GM18498 (cell line): ENCODE results near the gene SRGAP1.
"Not testable (repeated sequence)": the region's sequence is repeated elsewhere in the genome, so short reads cannot be mapped to it uniquely, and the experiment has no call there.

Experiments
- ATAC-seq: cut with Tn5 transposase; IDR thresholded peaks from one replicate; pipeline ENCODE4 v1.9.1; 2021; ENCODE audit warnings: mild to moderate bottlenecking, moderate library complexity; ENCODE audit not compliant: unreplicated experiment

The SRGAP1 gene

GRCh38 chr12:64103825-64104740 lies 259.6 kb downstream of the SRGAP1 start:
- ATAC-seq = no peak

GRCh38 chr12:64105026-64105425 lies 260.5 kb downstream of the SRGAP1 start:
- ATAC-seq = no peak

DNA sequence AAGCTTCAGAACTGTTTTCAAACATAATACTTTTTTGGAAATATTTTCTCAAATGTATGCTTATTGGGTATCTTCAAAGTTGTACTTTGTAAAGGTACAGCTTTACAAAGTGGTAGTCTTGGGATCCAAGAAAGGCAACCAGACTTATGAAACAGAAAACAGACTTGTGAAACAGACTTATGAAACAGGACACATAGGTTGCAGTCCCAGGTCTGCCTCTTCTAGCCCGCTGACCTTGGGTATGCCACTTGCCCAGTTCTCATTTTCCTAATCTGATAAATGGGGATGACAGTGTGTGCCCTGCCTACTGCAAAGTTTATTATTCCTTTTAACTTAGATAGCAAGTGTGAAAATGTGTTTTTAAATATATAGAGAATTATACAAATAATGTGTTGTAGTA lies 263.3 kb downstream of the SRGAP1 start:
- peak; percentile 52 for ATAC-seq

DNA sequence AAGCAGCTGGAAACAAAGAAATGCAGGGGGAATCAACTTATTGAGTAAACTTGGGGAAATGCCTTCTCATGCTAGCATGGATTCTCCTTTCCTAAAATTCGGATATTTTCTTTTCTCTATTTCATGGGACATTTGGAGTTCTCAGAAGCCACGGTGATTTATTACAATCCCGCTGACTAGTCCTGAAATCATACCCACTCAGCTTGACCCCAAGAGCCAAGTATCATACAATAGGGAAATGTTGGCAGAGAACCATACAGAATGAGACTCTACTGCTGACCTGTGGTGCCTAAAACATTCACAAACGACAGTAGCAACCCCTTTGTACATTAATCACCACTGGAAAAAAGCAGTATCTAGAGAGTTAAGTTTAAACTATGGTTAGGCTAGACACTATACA lies 265.2 kb downstream of the SRGAP1 start:
- ATAC-seq = no peak

DNA sequence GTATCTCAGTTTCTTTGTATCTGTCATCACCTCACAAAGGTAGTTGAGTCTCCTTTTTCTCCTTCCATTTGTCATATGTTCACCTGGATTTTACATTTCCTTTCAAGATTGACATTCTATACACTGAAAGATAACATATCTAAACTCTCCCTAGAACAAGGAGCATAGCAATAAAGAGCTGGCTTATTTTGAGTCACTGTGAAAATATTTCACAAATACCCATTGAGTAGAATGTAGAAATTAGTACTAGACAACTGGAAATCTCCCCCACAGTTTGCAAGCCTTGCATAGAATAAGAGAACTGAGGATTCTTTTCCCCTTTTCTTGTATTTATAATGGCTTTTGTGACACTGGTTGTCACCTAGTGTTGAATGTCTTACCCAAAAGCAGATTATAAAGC lies 266.4 kb downstream of the SRGAP1 start:
- no peak for ATAC-seq

DNA sequence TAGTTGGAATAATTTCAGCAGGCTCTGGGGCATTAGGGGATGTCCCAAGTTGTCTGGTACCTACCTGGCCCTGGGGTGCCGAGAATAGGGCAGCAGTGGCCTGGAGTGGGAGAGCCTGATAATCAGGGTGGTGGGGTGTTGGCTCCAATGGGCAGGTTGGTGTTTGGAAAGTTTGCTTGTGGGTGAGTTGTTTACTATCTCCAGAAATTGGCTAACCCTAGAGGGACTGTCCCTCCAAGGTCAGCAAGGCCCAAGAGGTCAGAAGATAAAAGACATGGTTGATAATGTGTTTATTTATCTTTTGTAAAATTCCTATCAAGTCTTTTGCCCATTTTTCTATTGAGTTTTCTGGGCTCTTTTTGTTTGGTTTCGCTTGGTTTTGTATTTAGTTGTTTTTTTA lies 272.5 kb downstream of the SRGAP1 start:
- ATAC-seq = no peak

DNA sequence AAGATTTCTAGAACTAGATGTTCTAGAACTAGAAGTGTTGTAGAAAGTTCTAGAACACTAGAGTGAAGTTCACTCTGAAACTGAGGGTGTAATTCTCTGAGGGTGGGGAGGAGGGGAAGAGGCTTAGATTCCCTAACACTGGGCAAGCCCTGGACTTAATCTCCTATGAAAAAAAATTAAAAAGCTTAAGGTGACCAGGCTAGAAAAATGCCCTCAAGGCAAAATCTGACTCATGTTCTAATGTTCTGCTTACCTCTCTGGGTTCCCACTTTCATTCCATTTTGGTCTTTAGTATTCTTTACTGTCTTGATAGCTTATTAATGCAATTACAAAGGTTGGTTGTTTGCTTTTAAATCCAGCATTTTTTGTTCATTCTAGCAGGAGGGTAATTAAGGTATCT lies 276.1 kb downstream of the SRGAP1 start:
- ATAC-seq = no peak

DNA sequence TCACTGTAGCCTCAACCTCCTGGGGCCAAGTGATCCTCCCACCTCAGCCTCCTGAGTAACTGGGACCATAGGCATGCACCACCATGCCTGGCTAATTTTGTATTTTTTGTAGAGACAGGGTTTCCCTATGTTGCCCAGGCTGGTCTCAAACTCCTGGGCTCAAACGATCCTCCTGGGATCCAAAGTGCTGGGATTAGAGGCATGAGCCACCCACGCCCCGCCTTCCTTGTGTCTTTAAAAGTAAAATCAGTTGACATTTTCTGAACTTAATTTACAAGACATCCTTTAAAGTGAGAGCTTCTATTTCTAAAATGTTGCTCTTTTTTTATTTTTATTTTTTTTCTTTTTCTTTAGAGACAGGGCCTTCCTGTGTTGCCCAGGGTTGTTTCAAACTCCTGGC lies 276.6 kb downstream of the SRGAP1 start:
- ATAC-seq = not testable (repeated sequence)

GRCh38 chr12:64122154-64122553 lies 277.7 kb downstream of the SRGAP1 start:
- no peak for ATAC-seq

GRCh38 chr12:64122995-64123394 lies 278.5 kb downstream of the SRGAP1 start:
- no peak for ATAC-seq

GRCh38 chr12:64123448-64123847 lies 278.9 kb downstream of the SRGAP1 start:
- no peak for ATAC-seq

GRCh38 chr12:64124511-64125197 lies 280.2 kb downstream of the SRGAP1 start:
- ATAC-seq = no peak

DNA sequence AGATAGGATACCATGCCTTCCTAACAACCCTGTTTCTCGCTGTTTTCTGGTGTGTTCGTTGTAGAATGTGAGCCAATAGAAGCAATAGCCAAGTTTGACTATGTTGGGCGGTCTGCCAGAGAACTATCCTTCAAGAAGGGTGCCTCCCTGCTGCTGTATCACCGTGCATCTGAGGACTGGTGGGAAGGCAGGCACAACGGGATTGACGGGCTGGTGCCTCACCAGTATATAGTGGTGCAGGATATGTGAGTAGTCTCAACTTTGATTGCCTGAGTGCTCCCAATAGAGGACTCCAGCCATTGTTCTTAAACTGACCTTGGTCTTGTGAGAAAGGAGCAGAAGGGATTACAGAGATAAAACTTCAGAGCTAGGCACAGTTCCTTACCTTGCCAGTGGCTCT lies 281.4 kb downstream of the SRGAP1 start:
- ATAC-seq = no peak

GRCh38 chr12:64127811-64128210 lies 283.3 kb downstream of the SRGAP1 start:
- ATAC-seq = no peak

DNA sequence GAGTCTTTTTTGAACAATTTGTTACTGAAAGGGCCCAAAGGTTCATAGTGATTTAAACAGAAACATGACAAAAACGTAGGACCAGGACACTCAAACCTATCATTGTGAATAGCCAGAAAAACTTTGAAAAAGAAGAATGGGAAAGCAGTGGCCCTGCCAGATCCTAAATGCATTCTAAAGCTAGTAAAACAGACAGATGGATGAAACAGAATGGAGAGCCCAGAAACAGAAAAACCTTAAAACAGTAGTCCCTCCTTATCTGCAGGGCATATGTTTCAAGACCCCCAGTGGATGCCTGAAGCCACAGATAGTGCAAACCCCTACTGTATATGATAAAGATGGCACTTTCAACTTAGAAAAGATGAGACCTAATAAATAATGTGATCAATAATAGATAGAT lies 283.9 kb downstream of the SRGAP1 start:
- ATAC-seq = no peak

DNA sequence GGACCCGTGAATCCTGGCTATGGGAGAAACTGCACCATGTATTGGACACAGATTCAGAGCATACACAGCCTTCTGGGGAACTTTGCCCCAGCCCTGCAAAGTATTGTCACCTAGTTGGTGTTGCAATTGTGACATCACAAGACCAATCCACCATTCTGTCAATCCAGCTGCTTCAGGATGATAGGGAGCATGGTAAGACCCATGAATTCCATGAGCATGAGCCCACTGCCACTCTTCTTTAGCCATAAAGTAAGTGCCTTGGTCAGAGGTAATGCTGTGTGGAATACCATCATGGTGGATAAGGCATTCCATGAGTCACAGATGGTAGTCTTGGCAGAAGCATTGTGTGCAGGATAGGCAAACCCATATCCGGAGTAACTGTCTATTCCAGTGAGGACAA lies 286.0 kb downstream of the SRGAP1 start:
- ATAC-seq = not testable (repeated sequence)

GRCh38 chr12:64131456-64131855 lies 287.0 kb downstream of the SRGAP1 start:
- ATAC-seq = not testable (repeated sequence)

DNA sequence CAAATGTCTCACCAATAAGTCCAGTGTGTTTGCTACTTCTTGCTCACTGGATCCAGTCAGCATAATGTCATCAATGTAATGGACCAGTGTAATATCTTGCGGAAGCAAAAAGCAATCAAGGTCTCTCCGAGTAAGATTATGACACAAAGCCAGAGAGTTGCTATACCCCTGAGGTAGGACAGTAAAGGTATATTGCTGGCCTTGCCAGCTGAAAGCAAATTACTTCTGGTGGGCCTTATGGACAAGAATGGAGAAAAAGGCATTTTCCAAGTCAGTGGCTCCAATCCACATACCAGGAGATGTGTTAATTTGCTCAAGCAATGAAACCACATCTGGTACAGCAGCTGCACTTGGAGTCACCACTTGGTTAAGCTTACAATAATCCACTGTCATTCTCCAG lies 288.2 kb downstream of the SRGAP1 start:
- not testable (repeated sequence) for ATAC-seq

DNA sequence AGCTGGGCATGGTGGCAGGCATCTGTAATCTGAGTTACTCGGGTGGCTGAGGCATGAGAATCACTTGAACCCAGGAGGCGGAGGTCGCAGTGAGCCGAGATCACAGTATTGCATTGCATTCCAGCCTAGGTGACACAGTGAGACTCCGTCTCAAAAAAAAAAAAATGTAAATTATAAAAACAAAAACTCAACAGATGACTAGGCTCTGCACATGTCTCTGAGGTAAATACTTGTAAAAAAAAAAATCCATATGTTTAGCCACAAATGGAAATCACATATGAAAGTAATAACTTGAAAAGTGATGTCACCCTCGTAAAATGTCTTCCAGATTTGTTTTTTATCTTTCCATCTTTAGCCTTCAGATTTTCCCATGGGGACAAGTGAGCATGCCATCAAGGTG lies 292.6 kb downstream of the SRGAP1 start:
- no peak for ATAC-seq

DNA sequence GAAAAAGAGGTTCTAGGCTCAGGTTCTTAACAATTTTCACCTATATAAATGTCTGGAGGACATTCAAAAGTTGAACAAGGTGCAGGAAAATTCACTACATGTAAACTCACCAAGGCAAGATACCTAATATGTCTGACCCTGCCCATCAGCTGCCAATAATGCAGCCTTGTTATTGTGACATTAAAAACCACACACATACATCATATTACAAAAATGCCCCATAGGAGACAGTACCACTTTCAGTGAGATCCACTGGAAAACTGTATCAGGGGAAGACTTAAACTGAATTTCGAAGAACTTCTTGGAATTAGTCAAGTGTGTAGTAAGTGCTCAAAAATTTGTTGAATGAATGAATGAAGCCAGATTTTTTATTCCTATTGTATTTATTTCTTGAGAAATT lies 294.5 kb downstream of the SRGAP1 start:
- ATAC-seq = no peak

DNA sequence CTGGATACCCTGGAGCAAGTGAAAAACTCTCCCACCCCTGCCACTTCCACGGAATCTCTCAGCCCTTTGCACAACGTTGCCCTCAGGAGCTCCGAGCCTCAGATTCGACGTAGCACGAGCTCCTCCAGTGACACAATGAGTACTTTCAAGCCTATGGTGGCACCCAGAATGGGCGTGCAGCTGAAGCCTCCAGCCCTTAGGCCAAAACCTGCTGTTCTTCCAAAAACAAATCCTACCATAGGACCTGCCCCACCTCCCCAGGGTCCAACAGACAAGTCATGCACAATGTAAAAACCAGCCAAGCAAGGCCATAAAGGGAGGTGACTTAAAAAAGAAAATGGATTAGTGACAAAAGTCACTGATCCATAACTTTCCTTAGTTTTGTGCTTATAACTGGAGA lies 297.9 kb downstream of the SRGAP1 start:
- no peak for ATAC-seq

DNA sequence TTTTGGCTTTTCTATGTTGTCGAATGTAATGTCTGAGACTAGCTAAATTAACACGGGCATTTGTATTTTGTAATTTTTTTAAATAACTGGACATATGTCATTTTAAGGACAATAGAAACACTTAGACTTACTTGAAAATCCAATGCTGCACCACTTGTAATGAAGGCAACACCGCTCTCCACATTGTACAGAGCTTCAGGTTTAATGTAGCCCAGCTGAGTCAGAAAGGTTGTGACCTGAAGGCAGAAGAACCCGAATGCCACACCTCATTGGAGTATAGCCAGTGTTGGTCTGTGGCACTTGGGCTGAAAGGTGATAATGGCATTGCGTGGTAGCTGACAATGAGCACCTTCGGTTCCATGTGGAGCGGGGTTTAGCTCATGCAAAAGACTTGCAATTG lies 298.3 kb downstream of the SRGAP1 start:
- no peak for ATAC-seq
